ELF-1 (cell line): ENCODE data around the gene G6PC1.
"Not testable (repeated sequence)": the region's sequence is repeated elsewhere in the genome, so short reads cannot be mapped to it uniquely, and the experiment has no call there.

Experiments used
- DNase-seq: peaks from one replicate; pipeline ENCODE4 v3.0.0-alpha.2; 2016; ENCODE audit warnings: low read depth, low spot score

Gene G6PC1

GRCh38 chr17:42901535-42902229 lies 1.1 kb downstream of the G6PC1 start:
- no peak for DNase-seq

GRCh38 chr17:42904110-42904469 lies 3.5 kb downstream of the G6PC1 start:
- DNase-seq: no peak

- DNase-seq: no peak
Observed at GRCh38 chr17:42906772-42907446, 6.3 kb downstream of the G6PC1 start.

- no peak for DNase-seq
Observed at GRCh38 chr17:42908872-42909700, 8.5 kb downstream of the G6PC1 start.

- no peak for DNase-seq
Observed at GRCh38 chr17:42913522-42913921, 12.9 kb downstream of the G6PC1 start.

GRCh38 chr17:42913981-42914617 lies 13.5 kb downstream of the G6PC1 start:
- no peak for DNase-seq

GRCh38 chr17:42915288-42915687 lies 14.7 kb downstream of the G6PC1 start:
- DNase-seq: not testable (repeated sequence)

- DNase-seq: not testable (repeated sequence)
Observed at GRCh38 chr17:42916388-42917235, 16.0 kb downstream of the G6PC1 start.

- DNase-seq: peak; percentile 15
Observed at GRCh38 chr17:42917236-42917603, 16.6 kb downstream of the G6PC1 start.

- no peak for DNase-seq
Observed at GRCh38 chr17:42918902-42919521, 18.4 kb downstream of the G6PC1 start.

GRCh38 chr17:42919522-42920077 lies 19.0 kb downstream of the G6PC1 start:
- not testable (repeated sequence) for DNase-seq

- DNase-seq: peak; percentile 22
Observed at GRCh38 chr17:42920106-42920900, 19.7 kb downstream of the G6PC1 start.

- no peak for DNase-seq
Observed at GRCh38 chr17:42920922-42921321, 20.3 kb downstream of the G6PC1 start.

- DNase-seq: no peak
Observed at GRCh38 chr17:42922294-42922693, 21.7 kb downstream of the G6PC1 start.

- DNase-seq: not testable (repeated sequence)
Observed at GRCh38 chr17:42923472-42923871, 22.9 kb downstream of the G6PC1 start.

GRCh38 chr17:42924891-42925290 lies 24.3 kb downstream of the G6PC1 start:
- peak; percentile 42 for DNase-seq

GRCh38 chr17:42928714-42929496 lies 28.3 kb downstream of the G6PC1 start:
- peak; percentile 81 for DNase-seq

GRCh38 chr17:42929497-42929844 lies 28.9 kb downstream of the G6PC1 start:
- DNase-seq: no peak
